Liver (tissue), 9 donors: Measurements from ENCODE around the gene ARL6IP4. TPM values are rescaled to one million over a fixed set of nuclear protein-coding genes. Genes with fewer than 3 reads are reported as not detected.
A peak's percentile ranks its signal among the peaks of the same experiment; 100 is the strongest.

ENCODE experiments used
- DNase-seq: peaks from one replicate; pipeline ENCODE4 v3.0.0-alpha.2; 2017; ENCODE audit warnings: low spot score
- H3K27ac ChIP-seq, 2 donors: one replicate each; pipeline ENCODE4 v1.7.0; 2013; ENCODE audit warnings: inconsistent platforms in 2 of 2, low read length in 2 of 2, control low read depth in 1 of 2, low read depth in 1 of 2, mild to moderate bottlenecking in 1 of 2
- H3K27me3 ChIP-seq, 4 donors: one replicate each; pipeline versions ENCODE4 v1.6.1 to v1.7.0; 2013; ENCODE audit warnings: low read length in 3 of 4, inconsistent platforms in 1 of 4, mild to moderate bottlenecking in 1 of 4, moderate library complexity in 1 of 4; ENCODE audit not compliant: control insufficient read depth in 4 of 4, insufficient read depth in 4 of 4
- H3K36me3 ChIP-seq, 4 donors: one replicate each; pipeline versions ENCODE4 v1.6.1 to v1.7.0; 2013; ENCODE audit warnings: low read length in 3 of 4, mild to moderate bottlenecking in 3 of 4, low read depth in 1 of 4, moderate library complexity in 1 of 4; ENCODE audit not compliant: control insufficient read depth in 4 of 4, insufficient read depth in 3 of 4
- H3K4me1 ChIP-seq, 4 donors: one replicate each; pipeline versions ENCODE4 v1.6.1 to v1.7.0; 2013; ENCODE audit warnings: low read length in 3 of 4, mild to moderate bottlenecking in 3 of 4, moderate library complexity in 1 of 4; ENCODE audit not compliant: control insufficient read depth in 4 of 4, insufficient read depth in 4 of 4
- H3K4me3 ChIP-seq, 3 donors: one replicate each; pipeline versions ENCODE4 v1.6.1 to v1.7.0; 2013; ENCODE audit warnings: low read length in 3 of 3, control low read depth in 1 of 3, low read depth in 1 of 3, mild to moderate bottlenecking in 1 of 3
- H3K9ac ChIP-seq, 2 donors: one replicate each; pipeline ENCODE4 v1.7.0; 2013; ENCODE audit warnings: low read length in 2 of 2, mild to moderate bottlenecking in 2 of 2, moderate library complexity in 2 of 2, control low read depth in 1 of 2, low read depth in 1 of 2
- H3K9me3 ChIP-seq, 4 donors: one replicate each; pipeline versions ENCODE4 v1.6.1 to v1.7.0; 2013; ENCODE audit warnings: low read length in 3 of 4; ENCODE audit not compliant: control insufficient read depth in 4 of 4
- EGR1 ChIP-seq, 2 donors: IDR thresholded peaks; 2 replicates each; pipeline ENCODE4 v1.6.1; 2016 to 2018; ENCODE audit warnings: antibody characterized with exemption in 2 of 2, low read depth in 2 of 2
- FOXA1 ChIP-seq: IDR thresholded peaks from 2 replicates; pipeline ENCODE4 v1.6.1; 2016; ENCODE audit warnings: antibody characterized with exemption
- FOXA2 ChIP-seq: IDR thresholded peaks from 2 replicates; pipeline ENCODE4 v1.6.1; 2016; ENCODE audit warnings: antibody characterized with exemption
- GABPA ChIP-seq, 2 donors: IDR thresholded peaks in 1 of 2; conservative IDR thresholded peaks in 1 of 2; 2 replicates each; pipeline ENCODE4 v1.6.1; 2016; ENCODE audit warnings: antibody characterized with exemption in 2 of 2, mild to moderate bottlenecking in 1 of 2, moderate library complexity in 1 of 2
- HNF4A ChIP-seq, 2 donors: conservative IDR thresholded peaks; 2 replicates each; pipeline ENCODE4 v1.6.1; 2016; ENCODE audit warnings: antibody characterized with exemption in 2 of 2, mild to moderate bottlenecking in 2 of 2
- HNF4G ChIP-seq: IDR thresholded peaks from 2 replicates; pipeline ENCODE4 v1.6.1; 2016; ENCODE audit warnings: antibody characterized with exemption
- JUND ChIP-seq, 2 donors: IDR thresholded peaks; 2 replicates each; pipeline ENCODE4 v1.6.1; 2016; ENCODE audit warnings: antibody characterized with exemption in 2 of 2
- MAX ChIP-seq: IDR thresholded peaks from 2 replicates; pipeline ENCODE4 v1.6.1; 2016; ENCODE audit warnings: antibody characterized with exemption
- NR2F2 ChIP-seq: IDR thresholded peaks from 2 replicates; pipeline ENCODE4 v1.6.1; 2016; ENCODE audit warnings: antibody characterized with exemption
- RAD21 ChIP-seq, 2 donors: IDR thresholded peaks; 2 replicates each; pipeline ENCODE4 v1.6.1; 2016; ENCODE audit warnings: antibody characterized with exemption in 2 of 2, mild to moderate bottlenecking in 2 of 2
- REST ChIP-seq: IDR thresholded peaks from 2 replicates; pipeline ENCODE4 v1.6.1; 2016; ENCODE audit warnings: antibody characterized with exemption, mild to moderate bottlenecking
- RXRA ChIP-seq, 2 donors: IDR thresholded peaks; 2 replicates each; pipeline ENCODE4 v1.6.1; 2017 to 2018; ENCODE audit warnings: antibody characterized with exemption in 2 of 2, mild to moderate bottlenecking in 1 of 2
- SP1 ChIP-seq: IDR thresholded peaks from 2 replicates; pipeline ENCODE4 v1.6.1; 2018; ENCODE audit warnings: antibody characterized with exemption, mild to moderate bottlenecking
- TAF1 ChIP-seq: conservative IDR thresholded peaks from 2 replicates; pipeline ENCODE4 v1.6.1; 2016; ENCODE audit warnings: antibody characterized with exemption, mild to moderate bottlenecking
- YY1 ChIP-seq: IDR thresholded peaks from 2 replicates; pipeline ENCODE4 v1.6.1; 2016; ENCODE audit warnings: antibody characterized with exemption, mild to moderate bottlenecking
- ZBTB33 ChIP-seq: IDR thresholded peaks from 2 replicates; pipeline ENCODE4 v1.6.1; 2016; ENCODE audit warnings: antibody characterized with exemption
- WGBS: extraction: QIAGEN DNeasy Blood & Tissue Kit; methylation state at CpG from one replicate; pipeline ENCODE4 v1.1.7; 2013; 5-methylcytosine and 5-hydroxymethylcytosine counted together
- polyA plus RNA-seq, 2 donors: library from polyadenylated mRNA; stranded (reverse) in 1 of 2; unstranded in 1 of 2; fragments of 200-250 nt in 1 of 2; fragments of >200 nt in 1 of 2; fragmentation: Nextera tagmentation in 1 of 2; extraction: Ambion mirVana in 1 of 2; gene quantifications; one replicate each; pipeline versions ENCODE4 v1.2.1 to v1.2.3, GENCODE V29; 2013 to 2015
- total RNA-seq, 2 donors: library from RNA; depleted of rRNA; stranded (reverse); fragments of >200 nt; gene quantifications; one replicate each; pipeline ENCODE4 v1.2.3, GENCODE V29; 2014
- TF ChIP-seq, protein P1 (sequence below): IDR thresholded peaks from 2 replicates; pipeline ENCODE4 v1.6.1; 2016; ENCODE audit warnings: antibody characterized with exemption
- TF ChIP-seq, protein P2 (sequence below): fragments of 150-350 bp; IDR thresholded peaks from 2 replicates; pipeline ENCODE4 v1.5.1; 2017; ENCODE audit warnings: improper control_type of control experiment, low read depth, low read length; ENCODE audit not compliant: missing input control
- donor health status: healthy.
- donor health status: healthy.
- donor health status: healthy.
- donor health status: healthy.
- donor health status: healthy.

The ARL6IP4 gene
- total and polyA plus RNA-seq, 4 donors, result 59.2 to 187 (median 121) TPM

GRCh38 chr12:122974274-122974891 lies 6.1 kb upstream of the ARL6IP4 start:
- peak overlapping the region; percentile 89 to 94 for H3K9ac ChIP-seq
- peak overlapping the region; percentile 84 to 98 (median 91) for H3K4me3 ChIP-seq
- no peaks in the 10 kb centered on the region for H3K27me3 ChIP-seq
- TF ChIP-seq TAF1 (peak; percentile 35), HNF4G (no peak), FOXA1 (peak; percentile 52), YY1 (peak; percentile 86), RAD21 (IDR thresholded peaks at IDR 0.05) (peak; percentile 18 to 53), MAX (peak; percentile 73), HNF4A (conservative IDR thresholded peaks at IDR 0.05) (peak; percentile 67 to 70), JUND (IDR thresholded peaks at IDR 0.05) (peak; percentile 37 to 63), EGR1 (IDR thresholded peaks at IDR 0.05; ENCODE audit: low read depth in 2 of 2) (no peak), RXRA (IDR thresholded peaks at IDR 0.05) (peak; percentile 86 to 89), FOXA2 (no peak), REST (peak; percentile 64), ZBTB33 (no peak), SP1 (peak; percentile 74), NR2F2 (peak; percentile 78), GABPA (IDR thresholded peaks at IDR 0.05 in 1 of 2, conservative IDR thresholded peaks at IDR 0.05 in 1 of 2) (peak; percentile 98 to 99)
- TF ChIP-seq, protein P1, sequence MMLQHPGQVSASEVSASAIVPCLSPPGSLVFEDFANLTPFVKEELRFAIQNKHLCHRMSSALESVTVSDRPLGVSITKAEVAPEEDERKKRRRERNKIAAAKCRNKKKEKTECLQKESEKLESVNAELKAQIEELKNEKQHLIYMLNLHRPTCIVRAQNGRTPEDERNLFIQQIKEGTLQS, result peak; percentile 15
- TF ChIP-seq, protein P2, sequence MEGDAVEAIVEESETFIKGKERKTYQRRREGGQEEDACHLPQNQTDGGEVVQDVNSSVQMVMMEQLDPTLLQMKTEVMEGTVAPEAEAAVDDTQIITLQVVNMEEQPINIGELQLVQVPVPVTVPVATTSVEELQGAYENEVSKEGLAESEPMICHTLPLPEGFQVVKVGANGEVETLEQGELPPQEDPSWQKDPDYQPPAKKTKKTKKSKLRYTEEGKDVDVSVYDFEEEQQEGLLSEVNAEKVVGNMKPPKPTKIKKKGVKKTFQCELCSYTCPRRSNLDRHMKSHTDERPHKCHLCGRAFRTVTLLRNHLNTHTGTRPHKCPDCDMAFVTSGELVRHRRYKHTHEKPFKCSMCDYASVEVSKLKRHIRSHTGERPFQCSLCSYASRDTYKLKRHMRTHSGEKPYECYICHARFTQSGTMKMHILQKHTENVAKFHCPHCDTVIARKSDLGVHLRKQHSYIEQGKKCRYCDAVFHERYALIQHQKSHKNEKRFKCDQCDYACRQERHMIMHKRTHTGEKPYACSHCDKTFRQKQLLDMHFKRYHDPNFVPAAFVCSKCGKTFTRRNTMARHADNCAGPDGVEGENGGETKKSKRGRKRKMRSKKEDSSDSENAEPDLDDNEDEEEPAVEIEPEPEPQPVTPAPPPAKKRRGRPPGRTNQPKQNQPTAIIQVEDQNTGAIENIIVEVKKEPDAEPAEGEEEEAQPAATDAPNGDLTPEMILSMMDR, result no peak
- H3K9me3 ChIP-seq, result no peaks in the 10 kb centered on the region
- DNase-seq, result peak; percentile 99
- peaks cover 0 to 46% (median 32%) of the 10 kb centered on the region in 4 donors for H3K4me1 ChIP-seq
- H3K36me3 ChIP-seq, result peaks cover 0 to 3% (median under 1%) of the 10 kb centered on the region in 4 donors
- under 1% methylated on average over 32 of the region's 32 CpGs for WGBS
- peak overlapping the region; percentile 92 to 98 for H3K27ac ChIP-seq
